ENCODE measurements around the gene CHI3L1.

DNA sequence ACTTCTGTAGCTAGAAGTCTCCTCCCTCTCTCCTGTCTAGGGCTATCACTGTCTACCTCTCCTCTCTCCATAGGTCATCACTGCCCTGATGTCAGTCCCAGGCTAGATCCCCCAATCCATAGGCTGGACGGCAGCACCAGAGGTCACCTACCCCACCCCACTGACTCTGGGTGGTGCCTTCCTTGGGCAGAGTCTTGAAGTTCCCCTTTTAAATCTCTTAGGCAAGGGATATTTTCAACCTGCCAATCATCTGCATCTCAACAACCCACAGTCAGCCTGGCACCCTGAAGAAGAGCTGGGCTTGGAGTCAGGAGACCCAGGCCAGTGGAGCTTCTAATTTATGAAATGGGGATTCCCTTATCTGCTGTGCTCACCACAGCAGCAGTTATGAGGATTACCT, 24.1 kb downstream of the CHI3L1 start:
- TF ChIP-seq, protein P1, sequence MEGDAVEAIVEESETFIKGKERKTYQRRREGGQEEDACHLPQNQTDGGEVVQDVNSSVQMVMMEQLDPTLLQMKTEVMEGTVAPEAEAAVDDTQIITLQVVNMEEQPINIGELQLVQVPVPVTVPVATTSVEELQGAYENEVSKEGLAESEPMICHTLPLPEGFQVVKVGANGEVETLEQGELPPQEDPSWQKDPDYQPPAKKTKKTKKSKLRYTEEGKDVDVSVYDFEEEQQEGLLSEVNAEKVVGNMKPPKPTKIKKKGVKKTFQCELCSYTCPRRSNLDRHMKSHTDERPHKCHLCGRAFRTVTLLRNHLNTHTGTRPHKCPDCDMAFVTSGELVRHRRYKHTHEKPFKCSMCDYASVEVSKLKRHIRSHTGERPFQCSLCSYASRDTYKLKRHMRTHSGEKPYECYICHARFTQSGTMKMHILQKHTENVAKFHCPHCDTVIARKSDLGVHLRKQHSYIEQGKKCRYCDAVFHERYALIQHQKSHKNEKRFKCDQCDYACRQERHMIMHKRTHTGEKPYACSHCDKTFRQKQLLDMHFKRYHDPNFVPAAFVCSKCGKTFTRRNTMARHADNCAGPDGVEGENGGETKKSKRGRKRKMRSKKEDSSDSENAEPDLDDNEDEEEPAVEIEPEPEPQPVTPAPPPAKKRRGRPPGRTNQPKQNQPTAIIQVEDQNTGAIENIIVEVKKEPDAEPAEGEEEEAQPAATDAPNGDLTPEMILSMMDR (conservative IDR thresholded peaks at IDR 0.05; ENCODE audit: low read depth, low read length): no peak
- no peak for TF ChIP-seq EZH2 (IDR thresholded peaks at IDR 0.05; ENCODE audit: borderline replicate concordance, low read depth, low read length, poor library complexity, severe bottlenecking)
